MM.1S (cell line): ENCODE data around the gene FAM174C.

Experiments
- DNase-seq: peaks from one replicate; pipeline ENCODE4 v3.0.0-alpha.2; 2015
- H2AFZ ChIP-seq: fragments of 300-600 bp; sonication (generic); 2 replicates; pipeline ENCODE4 v1.6.0; 2016; ENCODE audit warnings: antibody characterized with exemption, low read length
- H3F3A ChIP-seq: fragments of 300-600 bp; sonication (generic); 2 replicates; pipeline ENCODE4 v1.6.1; 2016; ENCODE audit warnings: mild to moderate bottlenecking, antibody characterized with exemption, low read length, moderate library complexity, mixed read lengths; ENCODE audit not compliant: insufficient read depth
- H3K27ac ChIP-seq: fragments of 300-600 bp; sonication (generic); 2 replicates; pipeline ENCODE4 v1.5.1; 2016; ENCODE audit warnings: mild to moderate bottlenecking, low read length
- H3K27me3 ChIP-seq: fragments of 300-600 bp; sonication (generic); replicated peaks from 2 replicates; pipeline ENCODE4 v1.6.0; 2016; ENCODE audit warnings: low read length; ENCODE audit not compliant: insufficient read depth
- H3K36me3 ChIP-seq: fragments of 300-600 bp; sonication (generic); replicated peaks from 2 replicates; pipeline ENCODE4 v1.6.1; 2016; ENCODE audit warnings: mild to moderate bottlenecking, low read length, mixed read lengths; ENCODE audit not compliant: insufficient read depth
- H3K4me1 ChIP-seq: fragments of 300-600 bp; sonication (generic); 2 replicates; pipeline ENCODE4 v1.6.1; 2016; ENCODE audit warnings: low read length, mixed read lengths
- H3K4me2 ChIP-seq: fragments of 300-600 bp; sonication (generic); 2 replicates; pipeline ENCODE4 v1.6.0; 2016; ENCODE audit warnings: low read depth, low read length
- H3K4me3 ChIP-seq: fragments of 300-600 bp; sonication (generic); 2 replicates; pipeline ENCODE4 v1.5.1; 2016; ENCODE audit warnings: low read length, mixed read lengths
- H3K79me2 ChIP-seq: fragments of 300-600 bp; sonication (generic); 2 replicates; pipeline ENCODE4 v1.6.1; 2016; ENCODE audit warnings: mixed run types, low read length, mixed read lengths
- H3K9ac ChIP-seq: fragments of 300-600 bp; sonication (generic); 2 replicates; pipeline ENCODE4 v1.6.1; 2016; ENCODE audit warnings: low read length, mixed read lengths
- H3K9me2 ChIP-seq: fragments of 300-600 bp; sonication (generic); replicated peaks from 2 replicates; pipeline ENCODE4 v1.6.1; 2016; ENCODE audit warnings: mild to moderate bottlenecking, low read length, mixed read lengths; ENCODE audit not compliant: insufficient read depth
- H3K9me3 ChIP-seq: fragments of 300-600 bp; sonication (generic); replicated peaks from 2 replicates; pipeline ENCODE4 v1.6.1; 2016; ENCODE audit warnings: mild to moderate bottlenecking, low read length, mixed read lengths; ENCODE audit not compliant: insufficient read depth
- H4K20me1 ChIP-seq: fragments of 300-600 bp; sonication (generic); 2 replicates; pipeline ENCODE4 v1.6.1; 2016; ENCODE audit warnings: mild to moderate bottlenecking, low read length, moderate library complexity, mixed read lengths; ENCODE audit not compliant: insufficient read depth
- CTCF ChIP-seq: fragments of 300-600 bp; sonication (generic); IDR thresholded peaks from 2 replicates; pipeline ENCODE4 v1.5.1; 2016; ENCODE audit warnings: antibody characterized with exemption, low read length, mixed read lengths
- EZH2 ChIP-seq: fragments of 300-600 bp; sonication (generic); optimal IDR thresholded peaks from 2 replicates; pipeline ENCODE3; 2017; ENCODE audit warnings: low read depth, mild to moderate bottlenecking, antibody characterized with exemption, low read length, mixed read lengths
- EZH2phosphoT487 ChIP-seq: fragments of 300-600 bp; sonication (generic); IDR thresholded peaks from 2 replicates; pipeline ENCODE4 v1.6.1; 2018; ENCODE audit warnings: antibody characterized with exemption, low read length

The FAM174C gene

GRCh38 chr19:1258707-1259205 is 16.6 kb upstream of the FAM174C start:
- Histone ChIP-seq H3K27ac (peak overlapping the region; percentile 82), H2AFZ (peak overlapping the region; percentile 24)

GRCh38 chr19:1259206-1259875 is 16.0 kb upstream of the FAM174C start:
- H3K9ac ChIP-seq = peak overlapping the region; percentile 81
- peak overlapping the region; percentile 82 for H3K27ac ChIP-seq
- TF ChIP-seq EZH2 (no peak), CTCF (no peak), EZH2phosphoT487 (no peak)
- H4K20me1 ChIP-seq = no peaks in the 10 kb centered on the region
- no peaks in the 10 kb centered on the region for H3K9me2 ChIP-seq
- peak; percentile 78 for DNase-seq
- H3K36me3 ChIP-seq = peaks cover 12% of the 10 kb centered on the region; the same call in 1 of the 2 replicates
- H2AFZ ChIP-seq = peak overlapping the region; percentile 24
- peaks cover 23% of the 10 kb centered on the region for H3K4me1 ChIP-seq
- peak overlapping the region; percentile 98 for H3K4me2 ChIP-seq
- no peaks in the 10 kb centered on the region for H3K27me3 ChIP-seq
- peaks cover 24% of the 10 kb centered on the region for H3K79me2 ChIP-seq
- H3K9me3 ChIP-seq = no peaks in the 10 kb centered on the region
- H3K4me3 ChIP-seq = peak overlapping the region; percentile 75
- peaks cover 23% of the 10 kb centered on the region for H3F3A ChIP-seq

More at GRCh38 chr19:1258707-1259205, 16.6 kb upstream of the FAM174C start:
- Histone ChIP-seq H3K9me2 (no peaks in the 10 kb centered on the region), H3K36me3 (peaks cover 12% of the 10 kb centered on the region; the same call in 1 of the 2 replicates), H3K4me1 (peaks cover 23% of the 10 kb centered on the region), H3K4me2 (peak overlapping the region; percentile 98), H3F3A (peaks cover 23% of the 10 kb centered on the region), H3K4me3 (peak overlapping the region; percentile 75), H3K79me2 (peaks cover 25% of the 10 kb centered on the region), H3K9me3 (no peaks in the 10 kb centered on the region), H3K27me3 (no peaks in the 10 kb centered on the region), H4K20me1 (no peaks in the 10 kb centered on the region), H3K9ac (peak overlapping the region; percentile 81)
- DNase-seq = no peak
- TF ChIP-seq EZH2phosphoT487 (no peak), EZH2 (no peak), CTCF (no peak; the same call in 1 of the 2 replicates)

- Histone ChIP-seq H3K4me3 (peak overlapping the region; percentile 75), H3K4me2 (peak overlapping the region; percentile 98), H3K9ac (peak overlapping the region; percentile 81), H3K27ac (peak overlapping the region; percentile 82), H3K4me1 (peaks cover 23% of the 10 kb centered on the region), H3K79me2 (peaks cover 24% of the 10 kb centered on the region), H3K9me3 (no peaks in the 10 kb centered on the region), H4K20me1 (no peaks in the 10 kb centered on the region), H3K36me3 (peaks cover 8% of the 10 kb centered on the region; the same call in 1 of the 2 replicates), H3K27me3 (no peaks in the 10 kb centered on the region), H3F3A (peaks cover 23% of the 10 kb centered on the region), H3K9me2 (no peaks in the 10 kb centered on the region), H2AFZ (peak overlapping the region; percentile 24)
- DNase-seq = no peak
- TF ChIP-seq EZH2 (no peak), EZH2phosphoT487 (no peak), CTCF (no peak)
Observed at GRCh38 chr19:1259876-1260748, 15.2 kb upstream of the FAM174C start.
